IMR-90 (cell line): ENCODE data around the gene WNK1. TPM values are rescaled to one million over a fixed set of nuclear protein-coding genes. Genes with fewer than 3 reads are reported as not detected.

ENCODE experiments used
- ATAC-seq: fragments of 200-7000 bp; cut with Tn5 transposase; 2 replicates; pipeline ENCODE4 v1.9.1; 2020; ENCODE audit warnings: low read depth, mild to moderate bottlenecking, moderate library complexity
- BruUV-seq: library from RNA; stranded (reverse); fragments of 400-500 nt; replicated peaks from 2 replicates; lab custom pipeline; 2021; lab: Mats Ljungman, UMichigan
- CTCF ChIA-PET: fragments of 300-600 bp; formaldehyde crosslinking; extraction: SDS; loops from one replicate; lab custom pipeline; 2021; ENCODE audit warnings: antibody characterized with exemption; lab: Yijun Ruan, JAX
- POLR2A ChIA-PET: fragments of 300-600 bp; sonication (Branson Sonifier 250); formaldehyde crosslinking; loops from one replicate; lab custom pipeline; 2022; ENCODE audit warnings: antibody characterized with exemption; ENCODE audit not compliant: unreplicated experiment; lab: Charles Lee
- DNase-seq: peaks from one replicate; pipeline ENCODE4 v3.0.0; 2013
- H2AFZ ChIP-seq: replicated peaks from 2 replicates; pipeline ENCODE3; 2013; ENCODE audit warnings: low read length, mild to moderate bottlenecking; ENCODE audit not compliant: poor library complexity
- H2AK5ac ChIP-seq: 2 replicates; pipeline ENCODE4 v1.6.1; 2013; ENCODE audit warnings: low read depth, low read length, inconsistent platforms
- H2AK9ac ChIP-seq: replicated peaks from 2 replicates; pipeline ENCODE3; 2013; ENCODE audit warnings: mild to moderate bottlenecking, low read depth, low read length, moderate library complexity; ENCODE audit not compliant: poor library complexity
- H2BK120ac ChIP-seq: 2 replicates; pipeline ENCODE4 v1.6.1; 2013; ENCODE audit warnings: low read depth, low read length, inconsistent platforms
- H2BK15ac ChIP-seq: 3 replicates; pipeline ENCODE4 v1.6.1; 2013; ENCODE audit warnings: low read depth, low read length, inconsistent platforms
- H2BK20ac ChIP-seq: 2 replicates; pipeline ENCODE4 v1.6.1; 2013; ENCODE audit warnings: low read depth, mild to moderate bottlenecking, inconsistent platforms, low read length, moderate library complexity
- H2BK5ac ChIP-seq: 2 replicates; pipeline ENCODE4 v1.6.1; 2013; ENCODE audit warnings: mild to moderate bottlenecking, low read depth, low read length, inconsistent platforms; ENCODE audit not compliant: poor library complexity, severe bottlenecking
- H3K14ac ChIP-seq: replicated peaks from 2 replicates; pipeline ENCODE4 v1.6.1; 2013; ENCODE audit warnings: low read depth, low read length, inconsistent platforms
- H3K18ac ChIP-seq: 2 replicates; pipeline ENCODE4 v1.6.1; 2013; ENCODE audit warnings: low read depth, low read length, control low read depth
- H3K23ac ChIP-seq: 2 replicates; pipeline ENCODE4 v1.6.1; 2013; ENCODE audit warnings: low read depth, low read length, inconsistent platforms
- H3K27ac ChIP-seq: 2 replicates; pipeline ENCODE4 v1.5.1; 2013; ENCODE audit warnings: mild to moderate bottlenecking, control low read depth, low read length; ENCODE audit not compliant: insufficient read depth
- H3K27me3 ChIP-seq: 2 replicates; pipeline ENCODE4 v1.6.1; 2013; ENCODE audit warnings: low read length; ENCODE audit not compliant: control insufficient read depth, insufficient read depth
- H3K36me3 ChIP-seq: 2 replicates; pipeline ENCODE4 v1.6.1; 2013; ENCODE audit warnings: low read length, mixed read lengths; ENCODE audit not compliant: control insufficient read depth, insufficient read depth
- H3K4ac ChIP-seq: 2 replicates; pipeline ENCODE4 v1.6.1; 2013; ENCODE audit warnings: low read depth, low read length, inconsistent platforms
- H3K4me1 ChIP-seq: 2 replicates; pipeline ENCODE4 v1.6.1; 2013; ENCODE audit warnings: low read length, mixed read lengths; ENCODE audit not compliant: control insufficient read depth, insufficient read depth
- H3K4me2 ChIP-seq: 2 replicates; pipeline ENCODE4 v1.6.1; 2013; ENCODE audit warnings: low read depth, mild to moderate bottlenecking, control low read depth, low read length, moderate library complexity
- H3K4me3 ChIP-seq: 2 replicates; pipeline ENCODE4 v1.5.1; 2013; ENCODE audit warnings: low read depth, mild to moderate bottlenecking, control low read depth, low read length, moderate library complexity; ENCODE audit not compliant: insufficient read depth
- H3K56ac ChIP-seq: 2 replicates; pipeline ENCODE4 v1.6.1; 2013; ENCODE audit warnings: low read length, inconsistent platforms; ENCODE audit not compliant: insufficient read depth; ENCODE audit errors: extremely low read depth
- H3K79me1 ChIP-seq, 2 experiments: 2 replicates each; pipeline ENCODE4 v1.6.1; 2013; ENCODE audit warnings: low read length in 2 of 2, inconsistent platforms in 1 of 2, low read depth in 1 of 2
- H3K9ac ChIP-seq: 2 replicates; pipeline ENCODE4 v1.6.1; 2013; ENCODE audit warnings: low read depth, low read length, control low read depth
- H3K9me1 ChIP-seq: 2 replicates; pipeline ENCODE4 v1.6.1; 2013; ENCODE audit warnings: low read length, inconsistent platforms; ENCODE audit not compliant: insufficient read depth
- H3K9me3 ChIP-seq: 2 replicates; pipeline ENCODE4 v1.6.1; 2013; ENCODE audit warnings: low read length; ENCODE audit not compliant: control insufficient read depth, insufficient read depth
- H4K20me1 ChIP-seq: 2 replicates; pipeline ENCODE4 v1.6.1; 2013; ENCODE audit warnings: low read length, inconsistent platforms; ENCODE audit not compliant: insufficient read depth
- H4K5ac ChIP-seq: 2 replicates; pipeline ENCODE4 v1.6.1; 2013; ENCODE audit warnings: mild to moderate bottlenecking, low read depth, low read length, control low read depth
- H4K8ac ChIP-seq, 2 experiments: 2 replicates each; pipeline ENCODE4 v1.6.1; 2013; ENCODE audit warnings: low read depth in 2 of 2, low read length in 2 of 2, control low read depth in 1 of 2, inconsistent platforms in 1 of 2
- H4K91ac ChIP-seq: 2 replicates; pipeline ENCODE4 v1.6.1; 2013; ENCODE audit warnings: low read depth, low read length, inconsistent platforms; ENCODE audit not compliant: insufficient read depth
- BHLHE40 ChIP-seq: fragments of 150-350 bp; IDR thresholded peaks from 2 replicates; pipeline ENCODE4 v1.6.1; 2016; ENCODE audit warnings: mild to moderate bottlenecking, low read depth, low read length
- CEBPB ChIP-seq: IDR thresholded peaks from 2 replicates; pipeline ENCODE4 v1.6.1; 2012; ENCODE audit warnings: low read depth, low read length, improper control_type of control experiment
- CHD1 ChIP-seq: IDR thresholded peaks from 2 replicates; pipeline ENCODE4 v1.6.1; 2012; ENCODE audit warnings: low read depth, low read length, improper control_type of control experiment
- CTCF ChIP-seq: conservative IDR thresholded peaks from 2 replicates; pipeline ENCODE4 v1.5.1; 2012; ENCODE audit warnings: mild to moderate bottlenecking, low read depth, low read length, improper control_type of control experiment
- ELK1 ChIP-seq: fragments of 150-350 bp; IDR thresholded peaks from 2 replicates; pipeline ENCODE4 v1.6.1; 2016; ENCODE audit warnings: low read depth, mild to moderate bottlenecking, low read length, moderate library complexity, borderline replicate concordance
- FOS ChIP-seq: fragments of 150-350 bp; IDR thresholded peaks from 2 replicates; pipeline ENCODE4 v1.6.1; 2016; ENCODE audit warnings: low read depth, low read length
- MAFK ChIP-seq: IDR thresholded peaks from 2 replicates; pipeline ENCODE4 v1.6.1; 2012; ENCODE audit warnings: low read depth, low read length, improper control_type of control experiment
- MAZ ChIP-seq: IDR thresholded peaks from 2 replicates; pipeline ENCODE4 v1.6.1; 2012; ENCODE audit warnings: low read depth, mild to moderate bottlenecking, low read length, improper control_type of control experiment, moderate library complexity, borderline replicate concordance
- MXI1 ChIP-seq: IDR thresholded peaks from 2 replicates; pipeline ENCODE4 v1.6.1; 2012; ENCODE audit warnings: low read depth, mild to moderate bottlenecking, low read length, moderate library complexity, borderline replicate concordance
- NFE2L2 ChIP-seq: fragments of 150-350 bp; IDR thresholded peaks from 2 replicates; pipeline ENCODE4 v1.6.1; 2016; ENCODE audit warnings: low read depth, mild to moderate bottlenecking, low read length
- POLR2A ChIP-seq: IDR thresholded peaks from 2 replicates; pipeline ENCODE4 v1.6.1; 2012; ENCODE audit warnings: mild to moderate bottlenecking, low read depth, low read length
- RAD21 ChIP-seq: IDR thresholded peaks from 2 replicates; pipeline ENCODE4 v1.6.1; 2012; ENCODE audit warnings: low read length, improper control_type of control experiment
- RCOR1 ChIP-seq: IDR thresholded peaks from 2 replicates; pipeline ENCODE4 v1.6.1; 2012; ENCODE audit warnings: mild to moderate bottlenecking, low read length, improper control_type of control experiment; ENCODE audit not compliant: insufficient replicate concordance
- RFX5 ChIP-seq: IDR thresholded peaks from 2 replicates; pipeline ENCODE4 v1.8.0; 2012; ENCODE audit warnings: low read depth, mild to moderate bottlenecking, low read length, moderate library complexity
- SMC3 ChIP-seq: fragments of 150-350 bp; IDR thresholded peaks from 2 replicates; pipeline ENCODE4 v1.6.1; 2016; ENCODE audit warnings: low read depth, mild to moderate bottlenecking, antibody characterized with exemption, low read length, moderate library complexity
- USF2 ChIP-seq: fragments of 150-350 bp; IDR thresholded peaks from 2 replicates; pipeline ENCODE4 v1.6.1; 2017; ENCODE audit warnings: mild to moderate bottlenecking, antibody characterized with exemption, low read length, low read depth
- WGBS, 2 experiments: methylation state at CpG; one replicate each; pipeline versions ENCODE4 v1.1.5 to v1.1.7; 2013; ENCODE audit warnings: missing lambda C conversion rate in 2 of 2; ENCODE audit not compliant: insufficient read length in 1 of 2; ENCODE audit errors: extremely low coverage in 2 of 2; 5-methylcytosine and 5-hydroxymethylcytosine counted together
- dilution Hi-C: fragments of 300-500 bp; cut with HindIII; formaldehyde crosslinking; loops from one replicate; pipeline ENCODE4 v1.14.3; 2018; ENCODE audit warnings: low sequenced_read_pairs; ENCODE audit not compliant: unreplicated experiment
- in situ Hi-C: fragments of 300-500 bp; cut with MboI; formaldehyde crosslinking; loops from 3 replicates; pipeline ENCODE4 v1.14.3; 2019; ENCODE audit warnings: low sequenced_read_pairs, inconsistent platforms, mixed read lengths
- intact Hi-C: fragments of 100-400 bp; cut with micrococcal nuclease; formaldehyde crosslinking; loops from 2 replicates; pipeline ENCODE4 v1.10.0; 2022
- polyA plus RNA-seq, 3 experiments: library from polyadenylated mRNA; depleted of rRNA; stranded (reverse); fragments of >200 nt; gene quantifications; 2 replicates each; pipeline ENCODE4 v1.2.3, GENCODE V29; 2012; ENCODE audit warnings: low replicate concordance in 1 of 3
- total RNA-seq: library from RNA; depleted of rRNA; stranded (reverse); fragments of >200 nt; gene quantifications from 2 replicates; pipeline ENCODE4 v1.2.3, GENCODE V29; 2012

WNK1 gene
- total and polyA plus RNA-seq, 2 of the 4 experiments (the other 2 are of a cell fraction) = 36.9 to 42.8 TPM

- no peak overlapping the region for H2BK15ac ChIP-seq
- no peaks in the 10 kb centered on the region for H3K79me1 ChIP-seq
- no peaks in the 10 kb centered on the region for H3K4me1 ChIP-seq
- no peak overlapping the region for H4K8ac ChIP-seq
- ChIA-PET CTCF (no interaction called here), POLR2A (no interaction called here)
- H2BK120ac ChIP-seq = no peak overlapping the region
- TF ChIP-seq MAFK (no peak), MXI1 (no peak), SMC3 (no peak), USF2 (no peak), MAZ (no peak), RAD21 (no peak), NFE2L2 (no peak), CTCF (no peak), CEBPB (no peak), CHD1 (no peak), RFX5 (no peak), FOS (no peak), POLR2A (no peak), RCOR1 (no peak), BHLHE40 (no peak), ELK1 (no peak)
- dilution Hi-C loops (no loop called here), in situ Hi-C loops (no loop called here), intact Hi-C loops (loop anchor here (10.0 kb wide), 1 partner anchor 60 kb away; the partner anchor contains the start of gene NINJ2)
- H3K4me2 ChIP-seq = no peak overlapping the region
- no peaks in the 10 kb centered on the region for H3K9me3 ChIP-seq
- H4K20me1 ChIP-seq = no peaks in the 10 kb centered on the region
- no TSS peak for BruUV-seq
- H2AK5ac ChIP-seq = no peak overlapping the region
- H3K9me1 ChIP-seq = no peaks in the 10 kb centered on the region
- no peak for ATAC-seq
- H2AFZ ChIP-seq = no peak overlapping the region
- H2AK9ac ChIP-seq = no peak overlapping the region
- DNase-seq = no peak
- H3K4me3 ChIP-seq = no peak overlapping the region
- no peak overlapping the region for H4K5ac ChIP-seq
- no peak overlapping the region for H3K27ac ChIP-seq
- no CpG with 5 or more reads among the region's 2 CpGs for WGBS, 2 experiments
- no peaks in the 10 kb centered on the region for H3K36me3 ChIP-seq
- no peak overlapping the region for H4K91ac ChIP-seq
- H3K23ac ChIP-seq = no peak overlapping the region
- no peak overlapping the region for H3K18ac ChIP-seq
- no peak overlapping the region for H3K56ac ChIP-seq
- no peak overlapping the region for H3K9ac ChIP-seq
- no peak overlapping the region for H3K14ac ChIP-seq
- peaks cover 1% of the 10 kb centered on the region for H3K27me3 ChIP-seq
- H3K4ac ChIP-seq = no peak overlapping the region
- no peak overlapping the region for H2BK20ac ChIP-seq
- no peak overlapping the region for H2BK5ac ChIP-seq
Measured at GRCh38 chr12:725076-725475, 27.3 kb upstream of the WNK1 start.
